Keratinocyte (primary cell): ENCODE results near the gene ASB10. TPM values are rescaled to one million over a fixed set of nuclear protein-coding genes. Genes with fewer than 3 reads are reported as not detected.

Experiments
- DNase-seq: peaks from one replicate; pipeline ENCODE4 v3.0.0-alpha.2; 2011; ENCODE audit warnings: low read depth, missing footprints, low spot score
- FAIRE-seq: peaks from 2 replicates; lab custom pipeline; 2011; peaks lifted over from hg19 to GRCh38; lab: Jason Lieb, UNC
- H2AFZ ChIP-seq: 2 replicates; pipeline ENCODE4 v1.6.0; 2012; ENCODE audit warnings: low read length, control low read depth, inconsistent platforms; ENCODE audit not compliant: control insufficient read depth
- H3K27ac ChIP-seq: 2 replicates; pipeline ENCODE4 v1.5.1; 2011; ENCODE audit warnings: low read length; ENCODE audit not compliant: control insufficient read depth, insufficient read depth
- H3K27me3 ChIP-seq: 3 replicates; pipeline ENCODE4 v1.6.0; 2011; ENCODE audit warnings: low read length; ENCODE audit not compliant: control insufficient read depth, insufficient read depth; ENCODE audit errors: extremely low read depth
- H3K36me3 ChIP-seq, 2 experiments: 2 replicates in 1 of 2; 3 replicates in 1 of 2; pipeline ENCODE4 v1.5.1; 2011; ENCODE audit warnings: low read length in 2 of 2, mild to moderate bottlenecking in 1 of 2; ENCODE audit not compliant: control insufficient read depth in 2 of 2, insufficient read depth in 2 of 2; ENCODE audit errors: extremely low read depth in 1 of 2
- H3K4me1 ChIP-seq: 3 replicates; pipeline ENCODE4 v1.5.1; 2011; ENCODE audit warnings: low read length; ENCODE audit not compliant: control insufficient read depth, insufficient read depth; ENCODE audit errors: extremely low read depth
- H3K4me2 ChIP-seq: 3 replicates; pipeline ENCODE4 v1.6.0; 2011; ENCODE audit warnings: low read depth, low read length; ENCODE audit not compliant: control insufficient read depth, insufficient read depth; ENCODE audit errors: extremely low read depth
- H3K4me3 ChIP-seq, 3 experiments: fragments of 200-600 bp in 1 of 3; sonication (generic) in 1 of 3; 2 replicates in 2 of 3; 3 replicates in 1 of 3; pipeline ENCODE4 v1.5.1; 2011 to 2016; ENCODE audit warnings: low read length in 3 of 3, mild to moderate bottlenecking in 3 of 3, control low read depth in 2 of 3, inconsistent platforms in 1 of 3, low read depth in 1 of 3, mixed read lengths in 1 of 3, mixed run types in 1 of 3, moderate library complexity in 1 of 3; ENCODE audit not compliant: control insufficient read depth in 2 of 3, insufficient read depth in 2 of 3; ENCODE audit errors: extremely low read depth in 1 of 3
- H3K79me2 ChIP-seq: 2 replicates; pipeline ENCODE4 v1.6.0; 2012; ENCODE audit warnings: low read length; ENCODE audit not compliant: control insufficient read depth, insufficient read depth
- H3K9ac ChIP-seq: 3 replicates; pipeline ENCODE4 v1.6.0; 2011; ENCODE audit warnings: low read length; ENCODE audit not compliant: control insufficient read depth, insufficient read depth; ENCODE audit errors: extremely low read depth
- H3K9me1 ChIP-seq: 3 replicates; pipeline ENCODE4 v1.6.0; 2011; ENCODE audit warnings: low read length; ENCODE audit not compliant: control insufficient read depth, insufficient read depth; ENCODE audit errors: extremely low read depth
- H3K9me3 ChIP-seq: 2 replicates; pipeline ENCODE4 v1.5.1; 2012; ENCODE audit warnings: low read depth, low read length; ENCODE audit not compliant: control insufficient read depth
- H4K20me1 ChIP-seq: 3 replicates; pipeline ENCODE4 v1.6.0; 2011; ENCODE audit warnings: low read length; ENCODE audit not compliant: control insufficient read depth, insufficient read depth; ENCODE audit errors: extremely low read depth
- EZH2 ChIP-seq: IDR thresholded peaks from one replicate; pipeline ENCODE4 v1.6.1; 2012; ENCODE audit warnings: inconsistent platforms, mild to moderate bottlenecking, low read length, moderate library complexity
- dilution Hi-C: fragments of 300-500 bp; cut with MboI; formaldehyde crosslinking; loops from one replicate; pipeline ENCODE4 v1.7.0; 2020; ENCODE audit warnings: low sequenced_read_pairs; ENCODE audit not compliant: extremely low pct_ligation_motif_present
- polyA plus RNA-seq, 5 experiments: library from polyadenylated mRNA; depleted of rRNA in 3 of 5; stranded (reverse) in 3 of 5; stranded (forward) in 1 of 5; unstranded in 1 of 5; fragments of >200 nt; gene quantifications; 1 replicate in 1 of 5; 2 replicates in 3 of 5; 3 replicates in 1 of 5; pipeline versions ENCODE4 v1.2.1 to v1.2.3, GENCODE V29; 2011 to 2012; ENCODE audit warnings: missing spikeins in 2 of 5, low read depth in 1 of 5, low replicate concordance in 1 of 5
- TF ChIP-seq, protein P1 (sequence below), 3 experiments: IDR thresholded peaks in 1 of 3; conservative IDR thresholded peaks in 1 of 3; optimal IDR thresholded peaks in 1 of 3; 2 replicates in 2 of 3; 3 replicates in 1 of 3; pipeline versions ENCODE3 to v1.5.1; 2011; ENCODE audit warnings: low read length in 3 of 3, mild to moderate bottlenecking in 3 of 3, moderate library complexity in 2 of 3, control low read depth in 1 of 3, inconsistent platforms in 1 of 3; ENCODE audit not compliant: insufficient read depth in 2 of 3; ENCODE audit errors: extremely low read depth in 1 of 3

Gene ASB10
- polyA plus RNA-seq, 1 donor (not counting 4 experiments of a cell fraction or from before 2014, with no cell fraction given) = not detected

DNA sequence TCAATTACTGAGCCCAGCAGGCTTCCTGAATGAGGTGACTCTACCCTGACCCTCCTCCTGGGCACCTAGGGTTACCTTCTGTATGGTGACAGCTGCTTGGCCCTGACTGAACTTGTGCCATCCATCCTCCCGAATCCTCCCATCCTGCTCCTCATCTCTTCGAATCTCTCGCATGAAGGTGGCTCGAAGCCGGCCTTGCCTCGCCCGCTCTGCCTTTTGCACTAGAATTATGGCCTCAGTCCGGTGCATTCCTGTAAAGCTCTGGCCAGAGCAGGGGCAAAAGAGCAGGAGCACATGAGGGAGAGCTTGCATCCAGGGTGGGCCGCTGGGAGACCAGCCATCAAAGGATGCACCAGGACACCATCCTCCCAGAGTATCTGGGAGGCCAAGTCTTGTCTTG is 15.8 kb upstream of the ASB10 start:
- peaks cover 56% of the 10 kb centered on the region for H3K27me3 ChIP-seq
- H3K4me3 ChIP-seq = no peak overlapping the region
- H2AFZ ChIP-seq = no peak overlapping the region
- DNase-seq = no peak
- no peaks in the 10 kb centered on the region for H3K4me1 ChIP-seq
- H3K79me2 ChIP-seq = no peaks in the 10 kb centered on the region
- H3K9me3 ChIP-seq = no peaks in the 10 kb centered on the region
- TF ChIP-seq, protein P1, sequence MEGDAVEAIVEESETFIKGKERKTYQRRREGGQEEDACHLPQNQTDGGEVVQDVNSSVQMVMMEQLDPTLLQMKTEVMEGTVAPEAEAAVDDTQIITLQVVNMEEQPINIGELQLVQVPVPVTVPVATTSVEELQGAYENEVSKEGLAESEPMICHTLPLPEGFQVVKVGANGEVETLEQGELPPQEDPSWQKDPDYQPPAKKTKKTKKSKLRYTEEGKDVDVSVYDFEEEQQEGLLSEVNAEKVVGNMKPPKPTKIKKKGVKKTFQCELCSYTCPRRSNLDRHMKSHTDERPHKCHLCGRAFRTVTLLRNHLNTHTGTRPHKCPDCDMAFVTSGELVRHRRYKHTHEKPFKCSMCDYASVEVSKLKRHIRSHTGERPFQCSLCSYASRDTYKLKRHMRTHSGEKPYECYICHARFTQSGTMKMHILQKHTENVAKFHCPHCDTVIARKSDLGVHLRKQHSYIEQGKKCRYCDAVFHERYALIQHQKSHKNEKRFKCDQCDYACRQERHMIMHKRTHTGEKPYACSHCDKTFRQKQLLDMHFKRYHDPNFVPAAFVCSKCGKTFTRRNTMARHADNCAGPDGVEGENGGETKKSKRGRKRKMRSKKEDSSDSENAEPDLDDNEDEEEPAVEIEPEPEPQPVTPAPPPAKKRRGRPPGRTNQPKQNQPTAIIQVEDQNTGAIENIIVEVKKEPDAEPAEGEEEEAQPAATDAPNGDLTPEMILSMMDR (optimal IDR thresholded peaks at IDR 0.05 in 1 of 3, IDR thresholded peaks at IDR 0.05 in 1 of 3, conservative IDR thresholded peaks at IDR 0.05 in 1 of 3; ENCODE audit: extremely low read depth in 1 of 3, insufficient read depth in 2 of 3, low read length in 3 of 3) = no peak
- TF ChIP-seq EZH2 = no peak
- H3K9me1 ChIP-seq = no peaks in the 10 kb centered on the region
- no peak overlapping the region for H3K27ac ChIP-seq
- no peak overlapping the region for H3K9ac ChIP-seq
- H3K4me2 ChIP-seq = no peak overlapping the region
- FAIRE-seq = no peak
- H3K36me3 ChIP-seq = no peaks in the 10 kb centered on the region
- H4K20me1 ChIP-seq = no peaks in the 10 kb centered on the region
- dilution Hi-C loops = no loop called here

GRCh38 chr7:151201751-151202150 is 14.7 kb upstream of the ASB10 start:
- Histone ChIP-seq H2AFZ (no peak overlapping the region), H3K4me3 (no peak overlapping the region), H3K9me1 (no peaks in the 10 kb centered on the region), H3K79me2 (no peaks in the 10 kb centered on the region), H3K9ac (no peak overlapping the region), H3K4me2 (no peak overlapping the region), H3K27me3 (peaks cover 59% of the 10 kb centered on the region), H3K9me3 (no peaks in the 10 kb centered on the region), H3K36me3 (no peaks in the 10 kb centered on the region), H3K4me1 (no peaks in the 10 kb centered on the region), H3K27ac (no peak overlapping the region), H4K20me1 (no peaks in the 10 kb centered on the region)
- dilution Hi-C loops = no loop called here
- no peak for DNase-seq
- TF ChIP-seq, protein P1 (optimal IDR thresholded peaks at IDR 0.05 in 1 of 3, IDR thresholded peaks at IDR 0.05 in 1 of 3, conservative IDR thresholded peaks at IDR 0.05 in 1 of 3; ENCODE audit: extremely low read depth in 1 of 3, insufficient read depth in 2 of 3, low read length in 3 of 3) = no peak
- no peak for TF ChIP-seq EZH2
- FAIRE-seq = no peak
